ENCODE results near the gene ENDOV.

DNA sequence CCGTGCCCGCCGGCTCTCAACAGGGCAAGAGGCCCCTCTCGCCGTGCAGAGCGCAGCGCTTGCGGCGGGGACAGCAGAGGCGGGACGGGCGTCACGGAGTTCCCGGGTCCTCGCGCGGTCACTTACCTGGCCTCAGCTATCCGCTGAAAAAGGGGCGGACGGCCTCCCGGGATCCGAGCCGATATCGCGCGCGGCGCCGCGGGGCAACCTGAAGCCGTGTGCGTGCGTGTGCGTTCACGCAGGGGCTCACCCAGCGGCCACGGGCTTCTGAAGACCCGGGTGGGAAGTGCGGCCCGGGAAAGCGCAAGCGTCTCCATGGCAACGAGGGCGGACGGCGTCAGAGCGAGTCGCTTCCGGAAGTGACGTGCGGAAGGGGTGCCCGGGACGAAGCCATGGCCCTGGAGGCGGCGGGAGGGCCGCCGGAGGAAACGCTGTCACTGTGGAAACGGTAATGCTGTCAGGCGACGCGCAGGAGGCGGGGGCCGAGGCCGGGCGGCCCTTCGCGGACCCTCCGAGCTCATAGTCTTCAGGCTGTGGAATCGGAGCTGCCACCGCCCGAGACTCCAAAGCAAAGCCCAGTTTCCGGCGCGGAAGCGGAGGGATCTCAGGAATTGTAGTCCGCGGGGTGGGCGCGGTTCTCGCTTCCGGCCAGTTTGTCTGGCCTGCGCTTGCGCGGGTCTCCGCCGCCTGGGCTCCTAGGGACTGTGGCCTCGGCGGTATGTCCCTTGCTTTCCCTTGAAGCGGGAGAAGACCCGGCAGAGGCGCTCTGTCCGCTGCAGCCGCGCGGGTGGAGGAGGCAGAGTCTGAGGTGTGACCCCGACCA is at the start of gene ENDOV:
- TF ChIP-seq, protein P1, sequence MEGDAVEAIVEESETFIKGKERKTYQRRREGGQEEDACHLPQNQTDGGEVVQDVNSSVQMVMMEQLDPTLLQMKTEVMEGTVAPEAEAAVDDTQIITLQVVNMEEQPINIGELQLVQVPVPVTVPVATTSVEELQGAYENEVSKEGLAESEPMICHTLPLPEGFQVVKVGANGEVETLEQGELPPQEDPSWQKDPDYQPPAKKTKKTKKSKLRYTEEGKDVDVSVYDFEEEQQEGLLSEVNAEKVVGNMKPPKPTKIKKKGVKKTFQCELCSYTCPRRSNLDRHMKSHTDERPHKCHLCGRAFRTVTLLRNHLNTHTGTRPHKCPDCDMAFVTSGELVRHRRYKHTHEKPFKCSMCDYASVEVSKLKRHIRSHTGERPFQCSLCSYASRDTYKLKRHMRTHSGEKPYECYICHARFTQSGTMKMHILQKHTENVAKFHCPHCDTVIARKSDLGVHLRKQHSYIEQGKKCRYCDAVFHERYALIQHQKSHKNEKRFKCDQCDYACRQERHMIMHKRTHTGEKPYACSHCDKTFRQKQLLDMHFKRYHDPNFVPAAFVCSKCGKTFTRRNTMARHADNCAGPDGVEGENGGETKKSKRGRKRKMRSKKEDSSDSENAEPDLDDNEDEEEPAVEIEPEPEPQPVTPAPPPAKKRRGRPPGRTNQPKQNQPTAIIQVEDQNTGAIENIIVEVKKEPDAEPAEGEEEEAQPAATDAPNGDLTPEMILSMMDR (IDR thresholded peaks at IDR 0.05; ENCODE audit: low read depth, low read length): no peak
- TF ChIP-seq EZH2phosphoT487 (IDR thresholded peaks at IDR 0.05; ENCODE audit: low read depth): no peak

Measured in OCI-LY3 (cell line).